HK-2 (cell line): ENCODE results near the gene ZNF407.

Experiments
- DNase-seq: peaks from one replicate; pipeline ENCODE4 v3.0.0-alpha.2; 2018; ENCODE audit not compliant: unreplicated experiment

Gene ZNF407

GRCh38 chr18:74791501-74792194, 194.0 kb downstream of the ZNF407 start:
- no peak for DNase-seq

- DNase-seq: no peak
These were observed 196.1 kb downstream of the ZNF407 start for GRCh38 chr18:74793746-74794145.

- no peak for DNase-seq
These were observed 198.1 kb downstream of the ZNF407 start for GRCh38 chr18:74795751-74796150.

GRCh38 chr18:74796211-74796610, 198.5 kb downstream of the ZNF407 start:
- no peak for DNase-seq

- no peak for DNase-seq
These were observed 199.3 kb downstream of the ZNF407 start for GRCh38 chr18:74796841-74797576.

GRCh38 chr18:74797577-74798151, 200.0 kb downstream of the ZNF407 start:
- no peak for DNase-seq

GRCh38 chr18:74799542-74799941, 201.9 kb downstream of the ZNF407 start:
- no peak for DNase-seq

GRCh38 chr18:74800098-74800497, 202.4 kb downstream of the ZNF407 start:
- DNase-seq: no peak

GRCh38 chr18:74803117-74803516, 205.4 kb downstream of the ZNF407 start:
- DNase-seq: no peak

- DNase-seq: no peak
These were observed 206.1 kb downstream of the ZNF407 start for GRCh38 chr18:74803769-74804168.

GRCh38 chr18:74804677-74805076, 207.0 kb downstream of the ZNF407 start:
- DNase-seq: no peak

- no peak for DNase-seq
These were observed 208.4 kb downstream of the ZNF407 start for GRCh38 chr18:74806073-74806472.

- no peak for DNase-seq
These were observed 209.2 kb downstream of the ZNF407 start for GRCh38 chr18:74806700-74807416.

- DNase-seq: no peak
These were observed 219.9 kb downstream of the ZNF407 start for GRCh38 chr18:74817576-74817975.

GRCh38 chr18:74818516-74819175, 221.0 kb downstream of the ZNF407 start:
- no peak for DNase-seq

- no peak for DNase-seq
These were observed 221.9 kb downstream of the ZNF407 start for GRCh38 chr18:74819433-74820059.

- no peak for DNase-seq
These were observed 222.6 kb downstream of the ZNF407 start for GRCh38 chr18:74820160-74820780.

- DNase-seq: no peak
These were observed 227.8 kb downstream of the ZNF407 start for GRCh38 chr18:74825460-74825859.

- DNase-seq: no peak
These were observed 228.9 kb downstream of the ZNF407 start for GRCh38 chr18:74826572-74826971.

- DNase-seq: no peak
These were observed 230.5 kb downstream of the ZNF407 start for GRCh38 chr18:74828200-74828599.
